K562 (cell line): ENCODE measurements around the gene GGTLC2. TPM values are rescaled to one million over a fixed set of nuclear protein-coding genes. Genes with fewer than 3 reads are reported as not detected.

ENCODE experiments used
- ATAC-seq: fragments of 200-7000 bp; cut with Tn5 transposase; 3 replicates; pipeline ENCODE4 v1.9.1; 2020; ENCODE audit warnings: moderate library complexity
- BruUV-seq: library from RNA; stranded (reverse); fragments of 400-500 nt; replicated peaks from 2 replicates; lab custom pipeline; 2021; lab: Mats Ljungman, UMichigan
- CTCF ChIA-PET: fragments of 300-600 bp; formaldehyde crosslinking; extraction: SDS; loops from one replicate; lab custom pipeline; 2021; ENCODE audit warnings: low intra/inter-chr PET ratio; lab: Yijun Ruan, JAX
- POLR2A ChIA-PET: fragments of 300-600, 350-650 bp; sonication (Branson Sonifier 250); formaldehyde crosslinking; extraction: SDS; loops from one replicate; lab custom pipeline; 2021; ENCODE audit warnings: antibody characterized with exemption, inconsistent platforms; lab: Yijun Ruan, JAX
- DNase-seq, 4 experiments: peaks; one replicate each; pipeline versions ENCODE4 v3.0.0 to v3.0.0-alpha.2; 2011 to 2018; ENCODE audit warnings: low spot score in 3 of 4, mixed read lengths in 3 of 4; ENCODE audit errors: extremely low read depth in 1 of 4
- FAIRE-seq: peaks from 2 replicates; lab custom pipeline; 2011; peaks lifted over from hg19 to GRCh38; lab: Jason Lieb, UNC
- H2AFZ ChIP-seq: 2 replicates; pipeline ENCODE4 v1.6.0; 2011; ENCODE audit warnings: low read depth, low read length, control low read depth, inconsistent platforms
- H3K27ac ChIP-seq: fragments of 200-600 bp; 3 replicates; pipeline ENCODE4 v1.8.0; 2011; ENCODE audit warnings: low read depth, mild to moderate bottlenecking, control low read depth, inconsistent platforms, low read length, moderate library complexity, mixed read lengths; ENCODE audit errors: extremely low read depth
- H3K27me3 ChIP-seq, 2 experiments: fragments of 300-600 bp in 1 of 2; 2 replicates in 1 of 2; 3 replicates in 1 of 2; pipeline versions ENCODE4 v1.6.0 to v1.8.0; 2011; ENCODE audit warnings: inconsistent platforms in 2 of 2, low read length in 2 of 2, mild to moderate bottlenecking in 1 of 2, mixed read lengths in 1 of 2, moderate library complexity in 1 of 2; ENCODE audit not compliant: control insufficient read depth in 2 of 2, insufficient read depth in 2 of 2
- H3K36me3 ChIP-seq: fragments of 300-600 bp; 3 replicates; pipeline ENCODE4 v1.8.0; 2011; ENCODE audit warnings: mild to moderate bottlenecking, low read length, inconsistent platforms; ENCODE audit not compliant: control insufficient read depth, insufficient read depth
- H3K4me1 ChIP-seq, 2 experiments: fragments of 200-600 bp in 1 of 2; replicated peaks in 1 of 2; 2 replicates in 1 of 2; 3 replicates in 1 of 2; pipeline versions ENCODE4 v1.5.1 to v1.8.0; 2011; ENCODE audit warnings: inconsistent platforms in 2 of 2, low read length in 2 of 2, mild to moderate bottlenecking in 1 of 2, mixed read lengths in 1 of 2, moderate library complexity in 1 of 2; ENCODE audit not compliant: control insufficient read depth in 2 of 2, insufficient read depth in 2 of 2
- H3K4me2 ChIP-seq: 2 replicates; pipeline ENCODE4 v1.6.1; 2011; ENCODE audit warnings: low read length, control low read depth, inconsistent platforms, mixed read lengths; ENCODE audit not compliant: insufficient read depth
- H3K4me3 ChIP-seq: fragments of 200-600 bp; sonication (generic), shearing (Covaris generic); 2 replicates; pipeline ENCODE4 v1.5.1; 2016; ENCODE audit warnings: control low read depth, inconsistent platforms
- H3K79me2 ChIP-seq: fragments of 200-600 bp; 3 replicates; pipeline ENCODE4 v1.8.0; 2011; ENCODE audit warnings: low read length, inconsistent platforms; ENCODE audit not compliant: control insufficient read depth, insufficient read depth
- H3K9ac ChIP-seq, 2 experiments: 2 replicates each; pipeline versions ENCODE4 v1.6.0 to v1.6.1; 2011; ENCODE audit warnings: low read depth in 2 of 2, low read length in 2 of 2, control low read depth in 1 of 2, inconsistent platforms in 1 of 2, mild to moderate bottlenecking in 1 of 2, mixed read lengths in 1 of 2; ENCODE audit not compliant: insufficient read depth in 1 of 2
- H3K9me1 ChIP-seq: one replicate; pipeline ENCODE4 v1.6.0; 2011; ENCODE audit warnings: inconsistent platforms, mild to moderate bottlenecking, low read length, moderate library complexity; ENCODE audit not compliant: control insufficient read depth, insufficient read depth
- H3K9me3 ChIP-seq: replicated peaks from 2 replicates; pipeline ENCODE4 v1.5.1; 2011; ENCODE audit warnings: low read depth, low read length, inconsistent platforms; ENCODE audit not compliant: control insufficient read depth, insufficient read depth
- H4K20me1 ChIP-seq: replicated peaks from 2 replicates; pipeline ENCODE4 v1.6.1; 2011; ENCODE audit warnings: low read length, inconsistent platforms, mixed read lengths; ENCODE audit not compliant: control insufficient read depth, insufficient read depth
- DEAF1 ChIP-seq: fragments of 450-650 bp; formaldehyde crosslinking; IDR thresholded peaks from 2 replicates; pipeline ENCODE4 v1.4.0; 2020; ENCODE audit warnings: mild to moderate bottlenecking, moderate library complexity
- E2F3 ChIP-seq: fragments of 250-450 bp; sonication (Bioruptor Pico); IDR thresholded peaks from 2 replicates; pipeline ENCODE4 v1.4.0; 2020; ENCODE audit warnings: mild to moderate bottlenecking
- HNRNPUL1 ChIP-seq: fragments of 200-400 bp; formaldehyde crosslinking; IDR thresholded peaks from 2 replicates; pipeline ENCODE4 v1.6.1; 2017; ENCODE audit warnings: low read length
- RBM39 ChIP-seq: fragments of 200-400 bp; formaldehyde crosslinking; optimal IDR thresholded peaks from 2 replicates; pipeline ENCODE3; 2018; ENCODE audit warnings: low read depth, low read length
- ZBTB40 ChIP-seq, 2 experiments: fragments of 450-650 bp in 1 of 2; sonication (generic) in 1 of 2; formaldehyde crosslinking in 1 of 2; IDR thresholded peaks; 2 replicates each; pipeline versions ENCODE4 v1.7.1 to v1.9.0; 2016 to 2022; ENCODE audit warnings: inconsistent platforms in 1 of 2, mild to moderate bottlenecking in 1 of 2, missing genetic modification reagents in 1 of 2
- ZNF639 ChIP-seq, 2 experiments: fragments of 200-800 bp in 1 of 2; sonication (Bioruptor generic) in 1 of 2; sonication (generic) in 1 of 2; formaldehyde crosslinking in 1 of 2; IDR thresholded peaks in 1 of 2; conservative IDR thresholded peaks in 1 of 2; 2 replicates each; pipeline versions ENCODE4 v1.5.0 to v1.6.1; 2016 to 2020; ENCODE audit warnings: missing compliant biosample characterization in 1 of 2, missing genetic modification characterization in 1 of 2, missing genetic modification reagents in 1 of 2
- WGBS: fragments of 100-300 bp; shearing (Covaris generic); methylation state at CpG from one replicate; pipeline ENCODE4 v1.1.6; 2016; ENCODE audit warnings: low coverage, mixed read lengths; ENCODE audit not compliant: insufficient coverage; ENCODE audit errors: missing lambda C conversion rate; 5-methylcytosine and 5-hydroxymethylcytosine counted together
- in situ Hi-C: fragments of 300-500 bp; cut with MboI; formaldehyde crosslinking; loops from 4 replicates; pipeline ENCODE4 v1.15.0; 2018; ENCODE audit warnings: inconsistent platforms, mixed read lengths
- intact Hi-C: fragments of 100-400 bp; cut with micrococcal nuclease; formaldehyde crosslinking; loops from 2 replicates; pipeline ENCODE4 v1.14.2; 2022
- polyA plus RNA-seq, 8 experiments: library from polyadenylated mRNA; depleted of rRNA in 4 of 8; stranded (reverse) in 5 of 8; unstranded in 3 of 8; fragments of >200 nt; fragmentation: Nextera tagmentation in 2 of 8; fragmentation: Illumina TruSeq in 1 of 8; extraction: Ambion mirVana in 2 of 8; extraction: Trizol in 1 of 8; gene quantifications; 2 replicates each; pipeline versions ENCODE4 v1.2.1 to v1.2.3, GENCODE V29; 2011 to 2014; ENCODE audit warnings: inconsistent platforms in 1 of 8, missing spikeins in 1 of 8
- total RNA-seq, 7 experiments: library from RNA; depleted of rRNA in 6 of 7; stranded (reverse); fragments of >200 nt in 6 of 7; fragmentation: Illumina TruSeq in 2 of 7; extraction: Trizol in 2 of 7; gene quantifications; 2 replicates each; pipeline versions ENCODE4 v1.2.1 to v1.2.3, GENCODE V29; 2011 to 2021; ENCODE audit warnings: low replicate concordance in 1 of 7

The GGTLC2 gene
- total and polyA plus RNA-seq, 9 of the 15 experiments (the other 6 are each of a cell fraction or from before 2014, with no cell fraction given) = not detected

- DNase-seq = no peak
- no peaks in the 10 kb centered on the region for H3K79me2 ChIP-seq
- peaks cover 28% of the 10 kb centered on the region for H4K20me1 ChIP-seq
- no peak overlapping the region for H2AFZ ChIP-seq
- H3K4me1 ChIP-seq = no peaks in the 10 kb centered on the region
- no peak for FAIRE-seq
- no peaks in the 10 kb centered on the region for H3K9me3 ChIP-seq
- ChIA-PET POLR2A (interaction anchor here (0.7 to 10.8 kb wide), 14 partner anchors 9 to 253 kb away, joined by 3 to 122 read pairs (median 4); no protein-coding TSS in a partner anchor), CTCF (interaction anchor here (0.6 to 8.3 kb wide), 6 partner anchors 9 to 266 kb away, joined by 3 to 78 read pairs (median 5); no protein-coding TSS in a partner anchor)
- ATAC-seq = no peak
- no peak overlapping the region for H3K27ac ChIP-seq
- no peak overlapping the region for H3K4me2 ChIP-seq
- no TSS peak for BruUV-seq
- no peaks in the 10 kb centered on the region for H3K36me3 ChIP-seq
- in situ Hi-C loops (loop anchor here (5.0 to 25.0 kb wide), 2 partner anchors 227 to 1402 kb away; no protein-coding TSS in a partner anchor), intact Hi-C loops (loop anchor here (2.0 to 10.0 kb wide), 3 partner anchors 42 to 335 kb away; no protein-coding TSS in a partner anchor)
- no peaks in the 10 kb centered on the region for H3K9me1 ChIP-seq
- H3K27me3 ChIP-seq = peaks cover 0 to 18% of the 10 kb centered on the region in 2 experiments; a peak in 2 of 5 replicates
- 0 out of 4 replicates have a peak overlapping the region, but pooled peaks of 1 of the 2 experiments have one; percentile 2 for H3K9ac ChIP-seq
- no peak overlapping the region for H3K4me3 ChIP-seq
- 1% methylated on average over 4 of the region's 4 CpGs for WGBS
- TF ChIP-seq DEAF1 (CRISPR knock-in tag) (no peak), ZNF639 (CRISPR knock-in tag; conservative IDR thresholded peaks at IDR 0.05 in 1 of 2, IDR thresholded peaks at IDR 0.05 in 1 of 2) (peak in 1 of 2 experiments; percentile 66; a peak in 1 of 4 replicates), ZBTB40 (IDR thresholded peaks at IDR 0.05) (no peak), ZBTB40 (CRISPR knock-in tag; IDR thresholded peaks at IDR 0.05) (peak; percentile 8; the same call in 1 of the 2 replicates), RBM39 (peak; percentile 77), HNRNPUL1 (peak; percentile 3; the same call in 1 of the 2 replicates), E2F3 (CRISPR knock-in tag) (no peak)
Measured at GRCh38 chr22:22689621-22690345, 45.4 kb downstream of the GGTLC2 start.
